ENCODE data around the gene LHX6.

DNA sequence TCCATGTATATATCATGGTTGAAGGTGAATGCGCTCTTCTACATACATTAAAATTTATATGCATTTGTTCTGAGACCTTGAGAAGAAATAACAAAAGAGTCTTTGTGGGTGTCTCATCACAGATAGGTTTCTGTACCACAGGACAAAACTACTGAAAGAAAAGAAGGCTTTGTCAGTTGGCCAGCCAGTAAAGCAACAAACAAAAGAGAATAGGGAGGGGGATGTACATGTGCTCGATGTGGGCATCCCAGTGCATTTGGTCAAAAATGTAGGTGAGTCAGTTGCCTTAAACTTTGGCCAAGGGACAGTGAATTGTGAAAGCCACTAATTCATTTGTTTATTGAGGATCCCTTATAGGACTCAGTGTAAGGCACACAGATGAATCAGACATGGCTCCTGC, 22.6 kb upstream of the LHX6 start:
- TF ChIP-seq, protein P1, sequence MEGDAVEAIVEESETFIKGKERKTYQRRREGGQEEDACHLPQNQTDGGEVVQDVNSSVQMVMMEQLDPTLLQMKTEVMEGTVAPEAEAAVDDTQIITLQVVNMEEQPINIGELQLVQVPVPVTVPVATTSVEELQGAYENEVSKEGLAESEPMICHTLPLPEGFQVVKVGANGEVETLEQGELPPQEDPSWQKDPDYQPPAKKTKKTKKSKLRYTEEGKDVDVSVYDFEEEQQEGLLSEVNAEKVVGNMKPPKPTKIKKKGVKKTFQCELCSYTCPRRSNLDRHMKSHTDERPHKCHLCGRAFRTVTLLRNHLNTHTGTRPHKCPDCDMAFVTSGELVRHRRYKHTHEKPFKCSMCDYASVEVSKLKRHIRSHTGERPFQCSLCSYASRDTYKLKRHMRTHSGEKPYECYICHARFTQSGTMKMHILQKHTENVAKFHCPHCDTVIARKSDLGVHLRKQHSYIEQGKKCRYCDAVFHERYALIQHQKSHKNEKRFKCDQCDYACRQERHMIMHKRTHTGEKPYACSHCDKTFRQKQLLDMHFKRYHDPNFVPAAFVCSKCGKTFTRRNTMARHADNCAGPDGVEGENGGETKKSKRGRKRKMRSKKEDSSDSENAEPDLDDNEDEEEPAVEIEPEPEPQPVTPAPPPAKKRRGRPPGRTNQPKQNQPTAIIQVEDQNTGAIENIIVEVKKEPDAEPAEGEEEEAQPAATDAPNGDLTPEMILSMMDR (IDR thresholded peaks at IDR 0.05): no peak
- TF ChIP-seq POLR2A (IDR thresholded peaks at IDR 0.05): no peak
